DND-41 (cell line): ENCODE measurements around the gene C10orf95.

ENCODE experiments used
- CTCF ChIP-seq: IDR thresholded peaks from 2 replicates; pipeline ENCODE4 v1.5.1; 2012; ENCODE audit warnings: borderline replicate concordance, low read length, moderate library complexity, mild to moderate bottlenecking; ENCODE audit not compliant: poor library complexity, severe bottlenecking; ENCODE audit errors: extremely low read depth
- EZH2 ChIP-seq: IDR thresholded peaks from 3 replicates; pipeline ENCODE4 v1.6.1; 2012; ENCODE audit warnings: borderline replicate concordance, low read depth, mild to moderate bottlenecking, moderate library complexity, low read length, inconsistent platforms; ENCODE audit not compliant: severe bottlenecking

GRCh38 chr10:102413053-102413705 is 38.2 kb downstream of the C10orf95 start:
- TF ChIP-seq CTCF (no peak), EZH2 (no peak)
